Testis (tissue), 2 donors: ENCODE measurements around the gene POC1B.

Experiments used
- POLR2A ChIP-seq: fragments of 450-650 bp; IDR thresholded peaks from one replicate; pipeline ENCODE4 v1.6.1; 2017; ENCODE audit warnings: antibody characterized with exemption, mild to moderate bottlenecking, moderate library complexity
- TF ChIP-seq, protein P1 (sequence below), 3 experiments: fragments of 450-650 bp in 2 of 3; fragments of 200-600 bp in 1 of 3; sonication (generic) in 1 of 3; IDR thresholded peaks; one replicate each; pipeline ENCODE4 v1.5.1; 2016 to 2019; ENCODE audit warnings: antibody characterized with exemption in 3 of 3, mild to moderate bottlenecking in 2 of 3, moderate library complexity in 1 of 3

DNA sequence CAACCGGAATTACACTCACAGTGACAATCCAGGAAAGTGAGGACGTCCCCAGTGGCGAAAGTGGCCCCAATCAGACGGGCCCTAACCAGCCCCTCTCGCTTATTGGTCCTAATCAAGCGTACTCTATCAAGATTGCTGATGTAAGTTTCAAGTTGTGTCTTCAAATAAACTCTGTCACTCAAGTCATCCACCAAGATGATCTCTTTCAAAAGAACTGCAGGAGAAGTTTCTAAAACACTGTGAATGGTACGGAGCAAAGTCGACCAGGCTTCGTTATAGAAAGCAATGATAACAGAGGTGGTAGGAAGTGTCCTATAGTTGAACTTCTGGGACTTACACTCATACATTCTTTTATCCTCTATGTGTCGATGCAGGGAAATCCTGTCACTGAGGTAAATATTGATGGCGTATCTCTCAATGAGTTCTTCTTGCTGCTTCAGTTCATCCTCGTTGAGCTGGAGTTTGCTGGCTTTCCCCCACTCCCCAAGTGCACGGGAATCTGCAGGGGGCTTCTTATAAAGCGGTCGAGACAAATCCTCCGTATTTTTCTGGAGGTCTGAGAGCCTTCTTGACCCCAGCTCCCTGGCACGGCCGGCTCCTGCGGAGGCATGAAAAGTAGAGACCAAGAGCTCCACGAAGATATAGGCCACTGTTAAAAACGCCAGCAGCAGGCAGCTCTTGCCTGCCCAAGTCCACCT is 1.9 kb downstream of the POC1B start:
- TF ChIP-seq, protein P1, sequence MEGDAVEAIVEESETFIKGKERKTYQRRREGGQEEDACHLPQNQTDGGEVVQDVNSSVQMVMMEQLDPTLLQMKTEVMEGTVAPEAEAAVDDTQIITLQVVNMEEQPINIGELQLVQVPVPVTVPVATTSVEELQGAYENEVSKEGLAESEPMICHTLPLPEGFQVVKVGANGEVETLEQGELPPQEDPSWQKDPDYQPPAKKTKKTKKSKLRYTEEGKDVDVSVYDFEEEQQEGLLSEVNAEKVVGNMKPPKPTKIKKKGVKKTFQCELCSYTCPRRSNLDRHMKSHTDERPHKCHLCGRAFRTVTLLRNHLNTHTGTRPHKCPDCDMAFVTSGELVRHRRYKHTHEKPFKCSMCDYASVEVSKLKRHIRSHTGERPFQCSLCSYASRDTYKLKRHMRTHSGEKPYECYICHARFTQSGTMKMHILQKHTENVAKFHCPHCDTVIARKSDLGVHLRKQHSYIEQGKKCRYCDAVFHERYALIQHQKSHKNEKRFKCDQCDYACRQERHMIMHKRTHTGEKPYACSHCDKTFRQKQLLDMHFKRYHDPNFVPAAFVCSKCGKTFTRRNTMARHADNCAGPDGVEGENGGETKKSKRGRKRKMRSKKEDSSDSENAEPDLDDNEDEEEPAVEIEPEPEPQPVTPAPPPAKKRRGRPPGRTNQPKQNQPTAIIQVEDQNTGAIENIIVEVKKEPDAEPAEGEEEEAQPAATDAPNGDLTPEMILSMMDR (IDR thresholded peaks at IDR 0.05), result no peak
- TF ChIP-seq POLR2A, result no peak
